A549 (cell line): ENCODE results near the gene RABGAP1L.

Experiments
- JUN ChIP-seq, 2 experiments: fragments of >200 bp; sonication (Bioruptor Twin); formaldehyde crosslinking; IDR thresholded peaks; 2 replicates in 1 of 2; 3 replicates in 1 of 2; pipeline ENCODE4 v1.6.1; 2016 to 2017
- ZNF302 ChIP-seq: fragments of 250-450 bp; sonication (Bioruptor Pico); IDR thresholded peaks from 2 replicates; pipeline ENCODE4 v1.9.0; 2021; ENCODE audit warnings: inconsistent platforms, mild to moderate bottlenecking, moderate library complexity

DNA sequence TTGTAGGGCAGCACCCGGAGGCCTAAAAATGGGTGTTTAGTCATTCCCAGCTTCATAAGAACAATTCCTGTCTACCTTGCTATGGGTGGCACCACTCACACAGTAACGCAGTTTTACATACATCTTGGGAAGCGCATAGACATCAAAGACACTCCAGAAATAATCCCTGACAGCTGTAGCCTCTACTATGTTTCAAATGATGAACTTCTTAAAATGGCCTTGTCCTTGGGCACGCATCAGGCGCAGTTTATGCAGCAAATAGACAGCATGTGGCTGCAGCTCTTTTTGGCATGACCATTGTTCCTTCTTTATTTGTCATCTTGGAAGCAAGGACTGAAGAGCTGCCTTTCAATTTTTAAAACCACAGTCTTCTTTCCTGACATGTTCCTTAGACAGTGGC, 762.8 kb downstream of the RABGAP1L start:
- TF ChIP-seq ZNF302 (CRISPR knock-in tag) = no peak
- no peak for TF ChIP-seq JUN (IDR thresholded peaks at IDR 0.05)
